OCI-LY7 (cell line): ENCODE data around the gene DBN1. TPM values are rescaled to one million over a fixed set of nuclear protein-coding genes. Genes with fewer than 3 reads are reported as not detected.

Experiments used
- BruUV-seq: library from RNA; stranded (reverse); fragments of 400-500 nt; replicated peaks from 2 replicates; lab custom pipeline; 2021; lab: Mats Ljungman, UMichigan
- CTCF ChIA-PET: fragments of 300-600 bp; sonication (Branson Sonifier 250); formaldehyde crosslinking; loops from one replicate; lab custom pipeline; 2022; ENCODE audit warnings: antibody characterized with exemption; ENCODE audit not compliant: unreplicated experiment; lab: Charles Lee
- POLR2A ChIA-PET: fragments of 300-600 bp; sonication (Branson Sonifier 250); formaldehyde crosslinking; loops from one replicate; lab custom pipeline; 2022; ENCODE audit warnings: antibody characterized with exemption; lab: Charles Lee
- DNase-seq: peaks from one replicate; pipeline ENCODE4 v3.0.0-alpha.2; 2015; ENCODE audit warnings: low spot score
- H2AFZ ChIP-seq: fragments of 200-600 bp; sonication (generic), shearing (Covaris generic); 2 replicates; pipeline ENCODE4 v1.6.1; 2014; ENCODE audit warnings: mild to moderate bottlenecking, antibody characterized with exemption, low read length, moderate library complexity
- H3K27ac ChIP-seq: fragments of 200-600 bp; sonication (generic); 2 replicates; pipeline ENCODE4 v1.5.1; 2014; ENCODE audit warnings: mixed run types, low read depth, mild to moderate bottlenecking, moderate library complexity, low read length, inconsistent platforms; ENCODE audit not compliant: poor library complexity, severe bottlenecking
- H3K36me3 ChIP-seq: fragments of 200-600 bp; sonication (generic); 2 replicates; pipeline ENCODE4 v1.6.1; 2014; ENCODE audit warnings: mild to moderate bottlenecking, antibody characterized with exemption, low read length, moderate library complexity, mixed read lengths; ENCODE audit not compliant: insufficient read depth
- H3K4me1 ChIP-seq: fragments of 200-600 bp; sonication (generic); 2 replicates; pipeline ENCODE4 v1.5.1; 2014; ENCODE audit warnings: mild to moderate bottlenecking, low read length; ENCODE audit not compliant: insufficient read depth, poor library complexity, severe bottlenecking
- H3K4me2 ChIP-seq: fragments of 200-600 bp; sonication (generic); 2 replicates; pipeline ENCODE4 v1.6.1; 2014; ENCODE audit warnings: mild to moderate bottlenecking, low read length
- H3K4me3 ChIP-seq: fragments of 200-600 bp; sonication (generic); 2 replicates; pipeline ENCODE4 v1.5.1; 2014; ENCODE audit warnings: mild to moderate bottlenecking, low read depth, low read length; ENCODE audit not compliant: poor library complexity, severe bottlenecking
- H3K79me2 ChIP-seq: fragments of 200-600 bp; sonication (generic); 2 replicates; pipeline ENCODE4 v1.6.1; 2016; ENCODE audit warnings: low read depth, mild to moderate bottlenecking, low read length, moderate library complexity, mixed read lengths; ENCODE audit not compliant: insufficient read depth
- H3K9me2 ChIP-seq: fragments of 200-600 bp; sonication (generic); 2 replicates; pipeline ENCODE4 v1.6.1; 2016; ENCODE audit warnings: mild to moderate bottlenecking, low read length, mixed read lengths; ENCODE audit not compliant: insufficient read depth
- H3K9me3 ChIP-seq: fragments of 200-600 bp; sonication (generic); 2 replicates; pipeline ENCODE4 v1.6.1; 2014; ENCODE audit warnings: mild to moderate bottlenecking, mixed run types, low read length, mixed read lengths
- H4K20me1 ChIP-seq: fragments of 200-600 bp; sonication (generic); 2 replicates; pipeline ENCODE4 v1.6.1; 2014; ENCODE audit warnings: mild to moderate bottlenecking, antibody characterized with exemption, low read length, moderate library complexity, mixed read lengths; ENCODE audit not compliant: insufficient read depth
- CTCF ChIP-seq: fragments of 200-600 bp; sonication (generic); conservative IDR thresholded peaks from 2 replicates; pipeline ENCODE4 v1.5.1; 2014; ENCODE audit warnings: mild to moderate bottlenecking, antibody characterized with exemption, low read length, moderate library complexity, mixed read lengths
- EZH2phosphoT487 ChIP-seq: fragments of 200-600 bp; sonication (generic); IDR thresholded peaks from 2 replicates; pipeline ENCODE4 v1.6.1; 2018; ENCODE audit warnings: low read depth, borderline replicate concordance, mild to moderate bottlenecking, mixed run types, antibody characterized with exemption, low read length, moderate library complexity, mixed read lengths
- intact Hi-C: fragments of 100-400 bp; cut with micrococcal nuclease; formaldehyde crosslinking; loops from one replicate; pipeline ENCODE4 v1.10.0; 2022; ENCODE audit not compliant: unreplicated experiment
- total RNA-seq, 2 experiments: library from RNA; depleted of rRNA in 1 of 2; stranded (reverse); fragments of >200 nt in 1 of 2; shearing (Covaris generic) in 1 of 2; gene quantifications; 2 replicates each; pipeline ENCODE4 v1.2.3, GENCODE V29; 2014 to 2022

Gene DBN1
- total RNA-seq, 2 experiments from 2014 or later, result 11.7 to 22.0 TPM

DNA sequence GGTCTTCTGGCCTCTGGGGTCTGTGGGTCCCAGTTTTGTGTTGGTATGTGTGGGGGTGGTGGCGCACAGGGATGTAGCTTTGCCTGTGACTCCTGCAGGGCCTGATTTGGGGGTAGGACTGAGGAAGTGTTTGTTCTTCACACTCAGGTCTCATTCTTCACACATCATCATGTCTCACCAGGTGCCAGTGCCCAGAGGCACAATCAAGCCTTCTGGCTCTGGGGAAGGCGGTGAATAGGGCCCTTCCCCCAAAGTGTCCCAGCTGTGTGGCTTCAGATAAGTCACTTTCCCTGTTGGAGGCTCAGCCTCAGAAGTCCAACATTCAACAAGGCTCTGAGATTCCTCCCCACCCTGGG is 5.1 kb downstream of the DBN1 start:
- Histone ChIP-seq H3K36me3 (no peaks in the 10 kb centered on the region), H2AFZ (no peak overlapping the region), H3K79me2 (no peaks in the 10 kb centered on the region), H3K4me1 (peaks cover 10% of the 10 kb centered on the region), H3K4me2 (no peak overlapping the region), H4K20me1 (no peaks in the 10 kb centered on the region), H3K4me3 (no peak overlapping the region), H3K27ac (no peak overlapping the region), H3K9me3 (no peaks in the 10 kb centered on the region), H3K9me2 (no peaks in the 10 kb centered on the region)
- no peak for DNase-seq
- no TSS peak for BruUV-seq
- TF ChIP-seq EZH2phosphoT487, result no peak
- TF ChIP-seq CTCF, result no peak
- CTCF ChIA-PET, result no interaction called here
- POLR2A ChIA-PET, result no interaction called here
- intact Hi-C loops, result no loop called here

DNA sequence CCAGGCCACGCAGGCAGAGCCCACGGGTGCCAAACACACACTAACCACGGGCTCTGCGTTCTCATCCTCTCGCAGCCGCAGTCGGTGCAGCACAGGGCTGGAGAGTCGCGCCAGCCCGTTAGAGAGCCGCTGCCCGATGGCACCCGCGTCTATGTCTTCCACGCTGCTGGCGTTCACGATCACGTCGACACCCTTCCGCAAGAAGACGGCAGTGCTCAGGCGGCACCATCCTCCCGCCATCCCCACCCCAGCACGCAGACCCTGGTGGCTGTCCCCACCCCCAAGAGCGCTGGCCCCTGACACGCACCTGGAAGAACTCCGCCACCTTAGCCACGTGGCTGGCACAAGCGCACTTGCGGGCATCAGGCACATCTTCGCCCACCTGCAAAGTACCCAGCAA is 6.0 kb downstream of the DBN1 start:
- Histone ChIP-seq H3K36me3 (no peaks in the 10 kb centered on the region), H3K4me1 (peaks cover 5% of the 10 kb centered on the region), H3K9me3 (no peaks in the 10 kb centered on the region), H4K20me1 (no peaks in the 10 kb centered on the region), H3K9me2 (no peaks in the 10 kb centered on the region), H3K4me2 (no peak overlapping the region), H2AFZ (no peak overlapping the region), H3K79me2 (no peaks in the 10 kb centered on the region), H3K27ac (no peak overlapping the region), H3K4me3 (no peak overlapping the region)
- intact Hi-C loops, result no loop called here
- no TSS peak for BruUV-seq
- TF ChIP-seq CTCF (no peak), EZH2phosphoT487 (no peak)
- POLR2A ChIA-PET, result no interaction called here
- CTCF ChIA-PET, result no interaction called here
- DNase-seq, result no peak

DNA sequence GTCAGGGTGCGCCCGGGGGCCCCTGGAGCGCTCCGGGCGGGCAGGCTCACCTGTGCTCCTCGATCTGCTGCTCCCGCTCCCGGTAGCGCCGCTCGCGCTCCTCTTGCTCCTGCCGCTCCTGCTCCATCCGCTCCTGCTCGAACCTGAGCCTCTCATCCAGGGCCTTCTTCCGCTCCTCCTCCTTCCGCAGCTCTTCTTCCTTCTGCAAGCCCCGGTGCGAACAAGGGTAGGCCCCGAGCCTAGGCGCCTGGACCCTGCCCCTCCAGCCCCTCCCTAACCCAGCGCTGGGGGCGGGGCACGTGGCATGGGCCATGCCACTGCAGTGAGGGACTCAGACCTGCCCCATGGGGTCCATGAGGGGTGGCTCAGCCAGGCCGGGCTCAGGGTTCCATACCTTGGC is 6.6 kb downstream of the DBN1 start:
- DNase-seq, result no peak
- POLR2A ChIA-PET, result no interaction called here
- CTCF ChIA-PET, result no interaction called here
- H3K9me3 ChIP-seq, result no peaks in the 10 kb centered on the region
- no peaks in the 10 kb centered on the region for H3K36me3 ChIP-seq
- no peak overlapping the region for H3K4me3 ChIP-seq
- no peaks in the 10 kb centered on the region for H3K4me1 ChIP-seq
- H2AFZ ChIP-seq, result no peak overlapping the region
- no TSS peak for BruUV-seq
- intact Hi-C loops, result no loop called here
- H3K4me2 ChIP-seq, result no peak overlapping the region
- H3K9me2 ChIP-seq, result no peaks in the 10 kb centered on the region
- TF ChIP-seq CTCF (no peak), EZH2phosphoT487 (no peak)
- no peaks in the 10 kb centered on the region for H4K20me1 ChIP-seq
- H3K79me2 ChIP-seq, result no peaks in the 10 kb centered on the region
- H3K27ac ChIP-seq, result no peak overlapping the region
